Neural progenitor cell (in vitro differentiated cells): ENCODE data around the gene HOATZ.

Experiments used
- EZH2phosphoT487 ChIP-seq: fragments of 200-600 bp; sonication (generic); IDR thresholded peaks from 2 replicates; pipeline ENCODE4 v1.6.1; 2017; ENCODE audit warnings: antibody characterized with exemption
- TF ChIP-seq, protein P1 (sequence below): fragments of 200-600 bp; sonication (generic); IDR thresholded peaks from 2 replicates; pipeline ENCODE4 v1.5.1; 2017; ENCODE audit warnings: antibody characterized with exemption, mild to moderate bottlenecking

DNA sequence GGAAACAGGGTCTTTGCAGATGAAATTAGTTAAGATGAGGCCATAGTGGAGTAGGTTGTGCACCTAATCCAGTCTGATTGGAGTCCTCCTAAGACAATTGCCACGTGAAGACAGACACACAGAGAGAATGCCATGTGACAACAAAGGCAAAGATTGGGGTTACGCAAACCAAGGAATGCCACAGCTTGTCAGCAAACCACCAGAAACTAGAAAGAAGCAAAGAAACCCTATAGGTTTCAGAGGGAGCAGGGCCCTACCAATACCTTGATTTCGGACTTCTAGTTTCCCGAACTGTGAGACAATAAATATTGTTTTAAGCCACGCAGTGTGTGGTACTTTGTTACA lies 17.8 kb downstream of the HOATZ start:
- TF ChIP-seq, protein P1, sequence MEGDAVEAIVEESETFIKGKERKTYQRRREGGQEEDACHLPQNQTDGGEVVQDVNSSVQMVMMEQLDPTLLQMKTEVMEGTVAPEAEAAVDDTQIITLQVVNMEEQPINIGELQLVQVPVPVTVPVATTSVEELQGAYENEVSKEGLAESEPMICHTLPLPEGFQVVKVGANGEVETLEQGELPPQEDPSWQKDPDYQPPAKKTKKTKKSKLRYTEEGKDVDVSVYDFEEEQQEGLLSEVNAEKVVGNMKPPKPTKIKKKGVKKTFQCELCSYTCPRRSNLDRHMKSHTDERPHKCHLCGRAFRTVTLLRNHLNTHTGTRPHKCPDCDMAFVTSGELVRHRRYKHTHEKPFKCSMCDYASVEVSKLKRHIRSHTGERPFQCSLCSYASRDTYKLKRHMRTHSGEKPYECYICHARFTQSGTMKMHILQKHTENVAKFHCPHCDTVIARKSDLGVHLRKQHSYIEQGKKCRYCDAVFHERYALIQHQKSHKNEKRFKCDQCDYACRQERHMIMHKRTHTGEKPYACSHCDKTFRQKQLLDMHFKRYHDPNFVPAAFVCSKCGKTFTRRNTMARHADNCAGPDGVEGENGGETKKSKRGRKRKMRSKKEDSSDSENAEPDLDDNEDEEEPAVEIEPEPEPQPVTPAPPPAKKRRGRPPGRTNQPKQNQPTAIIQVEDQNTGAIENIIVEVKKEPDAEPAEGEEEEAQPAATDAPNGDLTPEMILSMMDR = no peak
- TF ChIP-seq EZH2phosphoT487 = no peak
